ENCODE data around the gene LEF1.
"Not testable (repeated sequence)": the region's sequence is repeated elsewhere in the genome, so short reads cannot be mapped to it uniquely, and the experiment has no call there.

The LEF1 gene

GRCh38 chr4:108054025-108054638 is 114.6 kb downstream of the LEF1 start:
- no peak for DNase-seq

- no peak for DNase-seq
Observed at GRCh38 chr4:108053251-108053711, 115.5 kb downstream of the LEF1 start.

DNA sequence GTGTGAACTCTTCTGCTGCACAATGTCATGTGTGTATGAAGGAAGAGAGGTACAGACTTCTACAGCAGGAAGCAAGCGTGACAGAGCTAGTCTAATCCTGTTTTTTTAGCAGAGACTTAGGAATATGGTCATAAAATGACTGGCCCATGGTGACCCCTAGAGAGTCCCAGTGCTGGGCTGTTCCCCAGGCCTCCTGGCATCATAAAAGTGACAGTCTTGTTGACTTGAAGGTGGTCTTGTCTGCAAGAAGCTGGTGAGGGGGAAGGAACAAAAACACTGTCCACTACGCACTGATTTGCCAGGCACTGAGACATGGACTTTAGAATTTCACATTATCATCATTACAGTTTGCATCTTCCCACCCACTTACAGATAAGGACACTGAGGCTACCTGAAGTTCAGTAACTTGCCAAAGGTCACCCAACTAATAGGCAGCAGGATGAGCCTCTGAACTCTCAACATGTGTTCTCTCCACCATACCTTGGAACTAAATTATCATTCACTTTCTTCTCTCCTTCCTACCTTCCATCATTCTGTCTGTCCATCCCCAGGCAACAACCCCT is 116.1 kb downstream of the LEF1 start:
- no peak for DNase-seq

DNA sequence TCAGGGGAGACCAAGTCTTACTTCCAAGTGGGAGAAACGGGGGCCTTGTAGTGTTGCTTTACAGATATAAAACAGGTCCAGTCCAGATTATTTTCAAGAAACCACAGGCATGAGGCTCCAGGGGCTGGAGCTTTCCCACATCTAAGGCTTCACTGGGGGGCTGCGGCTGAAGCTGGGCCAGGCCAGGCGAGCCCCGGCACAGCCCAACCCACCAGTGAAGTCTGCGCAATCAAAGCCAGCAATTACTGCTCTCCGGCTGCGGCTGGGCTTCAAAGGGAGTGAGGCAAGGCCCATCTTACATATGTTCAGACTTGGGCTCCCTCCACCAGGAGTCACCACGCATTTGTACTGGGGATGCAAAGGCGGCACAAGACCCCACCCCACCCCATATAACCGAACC is 117.4 kb downstream of the LEF1 start:
- no peak for DNase-seq

DNA sequence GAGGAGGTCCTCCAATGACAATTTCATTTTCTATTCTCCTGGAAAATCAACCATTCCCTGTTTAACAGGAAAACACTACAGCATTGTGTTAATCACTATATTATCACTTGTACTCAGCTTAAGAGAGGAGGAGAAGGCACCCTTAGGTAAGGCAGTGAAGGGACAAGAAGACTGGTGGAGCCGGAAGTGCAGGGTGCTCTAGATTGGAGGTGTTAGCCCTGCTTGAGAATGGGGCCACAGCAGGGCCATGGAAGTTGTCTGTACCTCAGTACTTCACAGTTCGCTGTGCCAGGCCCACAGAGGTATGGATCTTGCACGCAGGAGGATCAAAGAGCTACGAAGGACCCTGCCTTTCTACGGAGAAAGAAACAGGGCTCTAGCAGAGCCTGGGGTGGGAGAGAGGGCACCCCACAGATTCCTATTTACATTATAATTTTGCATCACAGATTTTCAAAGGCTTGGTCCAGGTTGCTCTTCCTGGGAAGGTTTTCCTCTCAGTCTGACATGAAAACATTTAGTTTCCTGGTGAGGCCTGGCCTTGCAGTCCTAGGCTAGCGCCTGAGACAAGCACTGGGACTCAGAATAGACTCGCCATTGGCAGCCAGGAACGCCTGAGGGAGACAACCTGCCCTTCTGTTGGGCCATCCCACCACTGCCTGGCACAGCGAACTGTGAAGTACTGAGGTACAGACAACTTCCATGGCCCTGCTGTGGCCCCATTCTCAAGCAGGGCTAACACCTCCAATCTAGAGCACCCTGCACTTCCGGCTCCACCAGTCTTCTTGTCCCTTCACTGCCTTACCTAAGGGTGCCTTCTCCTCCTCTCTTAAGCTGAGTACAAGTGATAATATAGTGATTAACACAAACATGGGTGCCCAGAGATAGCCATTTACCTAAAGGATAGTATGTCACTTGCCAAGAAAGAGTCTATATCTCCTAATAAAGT is 118.3 kb downstream of the LEF1 start:
- not testable (repeated sequence) for DNase-seq

DNA sequence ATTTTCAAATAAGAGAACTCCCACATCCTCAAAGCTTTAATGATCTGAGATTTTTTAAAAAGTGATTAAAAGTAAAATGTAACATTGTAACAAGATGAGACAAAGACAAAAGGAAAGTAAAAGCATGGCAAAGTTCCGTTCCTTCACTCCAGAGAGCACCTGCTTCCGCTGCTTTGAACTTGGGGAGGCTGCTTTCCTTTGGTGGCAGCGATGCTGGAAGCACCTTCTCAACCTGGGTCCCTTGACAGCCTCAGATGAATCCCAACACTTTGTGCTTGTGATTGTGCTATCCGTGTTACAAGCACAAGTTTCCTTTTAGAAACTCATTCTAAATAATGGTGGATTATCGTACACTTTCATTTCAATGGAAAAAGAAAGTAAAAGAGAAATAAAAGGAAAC is 119.3 kb downstream of the LEF1 start:
- no peak for DNase-seq

- DNase-seq, result no peak
Observed at GRCh38 chr4:108048997-108049396, 119.7 kb downstream of the LEF1 start.

- no peak for DNase-seq
Observed at GRCh38 chr4:108048157-108048556, 120.6 kb downstream of the LEF1 start.

- no peak for DNase-seq
Observed at GRCh38 chr4:108047199-108047598, 121.5 kb downstream of the LEF1 start.

DNA sequence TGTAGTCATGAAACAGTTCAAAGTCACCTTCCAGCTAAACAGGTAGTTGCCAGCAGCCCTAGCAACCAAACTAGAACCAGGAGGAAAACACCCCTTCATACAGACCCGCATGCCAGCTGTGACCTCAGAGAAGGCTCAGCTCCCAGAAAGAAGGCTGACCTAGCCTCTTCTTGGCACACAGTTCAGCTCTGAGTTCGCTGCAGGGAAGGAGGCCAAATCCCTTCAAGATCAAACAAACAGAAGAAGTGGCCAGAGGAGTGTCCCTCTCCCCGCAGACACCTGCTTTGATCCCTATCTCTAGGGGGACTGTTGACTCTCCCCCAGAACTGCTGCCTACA is 123.1 kb downstream of the LEF1 start:
- no peak for DNase-seq

DNA sequence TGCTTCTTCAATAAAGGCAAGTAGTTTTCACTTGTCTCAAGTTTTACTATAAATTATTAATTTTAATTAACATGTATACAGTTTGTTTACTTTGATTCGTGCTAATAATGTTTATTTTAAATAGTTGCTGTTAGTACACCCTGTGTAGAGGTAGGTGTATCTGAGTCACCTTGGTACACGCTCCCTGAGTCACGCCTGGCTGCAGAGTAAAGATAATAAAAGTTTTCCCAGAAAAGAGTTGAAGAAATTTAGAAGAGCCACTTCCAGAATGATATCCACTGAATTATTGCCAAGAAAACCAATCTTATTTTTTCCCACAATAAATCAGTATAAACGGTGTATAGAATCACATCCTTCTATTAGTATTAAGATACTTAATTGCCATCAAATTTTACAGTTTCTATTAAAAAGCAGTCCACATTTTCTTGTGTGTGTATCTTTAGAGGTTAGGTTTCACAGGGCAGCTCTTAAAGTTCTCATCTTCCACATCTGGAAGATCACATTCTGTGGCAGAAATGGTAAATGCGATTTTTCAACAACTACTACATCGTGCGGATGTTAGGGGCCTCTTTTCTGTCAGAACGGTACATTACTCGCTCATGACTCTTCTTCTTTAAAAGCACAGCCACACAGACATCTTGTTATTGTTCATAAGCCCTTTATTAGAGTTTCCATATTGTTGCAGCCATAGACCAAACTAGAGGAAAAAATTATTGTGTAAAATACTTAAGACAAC is 123.6 kb downstream of the LEF1 start:
- DNase-seq, result no peak

DNA sequence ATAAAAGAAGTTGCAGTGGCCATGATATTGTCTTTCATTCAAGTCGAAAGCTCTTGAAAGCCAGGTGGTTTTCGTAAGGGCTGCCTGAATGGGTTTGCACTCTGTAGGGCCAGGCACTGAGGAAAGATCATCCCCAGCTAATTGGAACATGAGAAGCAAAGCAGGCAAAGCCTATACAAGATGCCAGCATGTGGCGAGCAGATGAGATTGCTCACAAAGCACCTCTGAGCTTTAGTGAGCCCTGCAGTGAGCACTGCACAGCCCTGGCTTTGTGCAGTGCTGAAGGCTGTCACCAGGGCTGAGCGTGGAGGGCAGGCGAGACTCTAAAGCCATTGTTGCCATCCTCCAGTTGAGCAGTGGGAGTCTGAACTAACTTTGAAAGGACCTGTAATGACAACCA is 125.2 kb downstream of the LEF1 start:
- DNase-seq, result no peak

DNA sequence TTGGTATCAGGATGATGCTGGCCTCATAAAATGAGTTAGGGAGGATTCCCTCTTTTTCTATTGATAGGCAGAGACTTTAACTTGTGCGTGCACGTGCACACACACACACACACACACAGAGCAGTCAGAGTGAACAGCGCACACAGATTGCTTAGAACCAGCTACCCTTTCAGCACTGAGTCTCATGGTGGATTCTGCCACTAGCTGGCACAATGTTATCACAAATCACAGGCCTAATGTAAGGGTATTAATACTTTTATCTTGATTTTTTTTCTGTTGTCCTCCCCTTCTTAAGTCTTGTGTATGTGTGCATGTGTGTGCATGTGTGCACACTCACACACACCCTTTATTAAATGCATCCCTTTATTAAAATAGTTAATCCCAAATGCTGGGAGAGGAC is 125.8 kb downstream of the LEF1 start:
- no peak for DNase-seq

GRCh38 chr4:108037884-108038283 is 130.8 kb downstream of the LEF1 start:
- DNase-seq, result no peak

DNA sequence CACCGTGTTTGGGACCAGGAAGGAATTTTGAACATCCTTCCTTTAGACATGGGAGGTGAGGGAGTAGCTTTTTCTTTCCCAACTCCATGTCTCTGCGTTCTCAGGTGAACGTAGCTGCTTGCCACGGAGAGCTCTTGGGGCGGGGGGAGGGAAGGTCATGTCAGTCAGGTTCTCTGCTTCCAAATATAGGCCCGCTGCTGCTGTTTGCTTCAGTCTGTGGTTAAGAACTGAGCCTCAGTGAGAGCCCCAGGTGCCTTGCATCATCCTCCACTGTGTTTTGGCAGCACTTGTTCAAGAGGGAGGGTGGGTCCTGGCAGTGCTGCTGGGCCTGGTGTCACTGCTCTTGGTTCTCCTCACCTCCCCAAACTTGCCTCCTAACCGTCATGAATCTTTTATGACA is 132.5 kb downstream of the LEF1 start:
- peak; percentile 34 for DNase-seq

DNA sequence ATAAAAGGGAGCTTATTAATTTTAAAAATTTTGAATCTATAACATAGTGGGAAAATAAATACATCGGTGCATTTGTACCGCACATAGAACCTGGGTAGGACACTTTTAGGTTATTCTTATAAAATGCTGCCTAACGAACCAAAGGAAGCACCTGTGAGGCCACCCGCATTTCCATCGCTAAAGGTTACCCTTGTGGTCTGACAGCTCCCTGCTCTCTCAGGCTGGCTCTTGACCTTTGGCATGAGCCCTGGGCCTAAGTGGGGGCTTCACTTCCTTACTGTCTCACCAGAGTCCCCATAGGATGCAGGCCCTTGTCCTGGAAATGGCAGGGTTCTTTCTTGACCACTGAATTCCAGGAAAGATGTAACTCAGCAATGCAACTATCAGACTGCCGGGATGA is 133.0 kb downstream of the LEF1 start:
- DNase-seq, result no peak

DNA sequence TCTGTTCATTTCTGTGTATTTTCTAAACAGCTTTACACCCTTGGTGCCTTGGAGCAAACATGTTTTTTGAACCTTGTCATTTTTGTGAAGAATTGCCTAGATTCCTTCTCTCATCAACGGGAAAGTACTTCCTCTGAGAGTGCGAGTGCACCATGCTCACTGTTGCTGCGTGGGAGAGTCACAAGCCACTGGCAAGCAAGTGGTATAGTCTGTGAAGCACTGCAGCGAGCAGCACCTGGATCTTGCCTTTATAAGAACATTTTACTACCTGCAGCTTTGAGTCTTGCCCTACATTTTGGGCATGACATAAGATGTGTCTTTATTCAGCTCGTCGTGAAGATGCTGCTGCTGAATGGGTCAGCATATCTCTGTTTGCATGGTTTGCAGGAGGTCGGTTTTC is 134.2 kb downstream of the LEF1 start:
- DNase-seq, result no peak

DNA sequence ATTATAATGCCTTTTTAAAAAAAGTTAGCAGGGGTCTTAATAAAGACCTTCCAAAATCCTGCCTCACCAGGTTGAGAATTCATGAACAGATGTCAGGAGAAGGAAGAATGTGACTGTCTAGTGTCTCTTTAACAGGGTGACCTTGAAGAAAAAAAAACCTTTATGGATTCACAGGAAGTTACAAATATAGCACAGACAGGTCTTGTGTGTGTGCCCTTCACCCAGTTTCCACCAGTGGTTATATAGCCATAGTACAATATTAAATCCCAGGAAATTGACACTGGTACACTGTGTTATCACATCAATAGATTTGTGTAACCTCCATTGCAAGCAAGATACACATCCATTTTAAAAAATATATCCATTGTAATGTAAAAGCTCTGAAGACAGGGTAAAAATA is 135.4 kb downstream of the LEF1 start:
- DNase-seq, result no peak

DNA sequence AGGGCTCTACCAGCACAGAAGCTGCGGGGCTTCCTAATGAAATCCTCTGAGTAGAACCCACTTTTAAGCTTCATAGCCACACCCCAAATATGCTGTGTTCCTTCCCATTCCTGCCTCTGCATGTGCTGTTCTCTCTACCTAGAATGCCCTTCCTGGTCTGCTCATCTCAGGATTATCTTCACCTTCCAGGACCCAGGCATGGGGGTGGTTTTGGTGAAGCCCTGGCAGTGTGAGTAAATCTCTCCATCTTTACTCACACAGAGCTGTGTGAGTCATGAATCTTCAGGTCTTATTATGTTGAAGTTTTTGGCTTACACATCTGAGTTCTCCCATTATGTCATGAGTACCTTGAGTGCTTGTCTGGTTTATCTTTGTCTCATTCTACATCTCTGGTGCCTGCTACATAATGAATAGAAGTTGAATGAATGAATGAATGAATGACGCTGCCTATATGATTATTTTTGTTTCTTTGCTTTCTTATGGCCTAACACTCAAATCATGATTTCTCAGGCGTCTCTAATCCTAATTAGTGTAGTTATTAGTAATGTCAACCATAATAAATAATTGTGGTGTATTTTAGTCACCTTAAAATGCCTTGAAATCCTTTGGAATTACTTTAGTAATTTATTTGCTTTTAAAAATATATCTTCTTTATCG is 137.2 kb downstream of the LEF1 start:
- DNase-seq, result peak; percentile 42

DNA sequence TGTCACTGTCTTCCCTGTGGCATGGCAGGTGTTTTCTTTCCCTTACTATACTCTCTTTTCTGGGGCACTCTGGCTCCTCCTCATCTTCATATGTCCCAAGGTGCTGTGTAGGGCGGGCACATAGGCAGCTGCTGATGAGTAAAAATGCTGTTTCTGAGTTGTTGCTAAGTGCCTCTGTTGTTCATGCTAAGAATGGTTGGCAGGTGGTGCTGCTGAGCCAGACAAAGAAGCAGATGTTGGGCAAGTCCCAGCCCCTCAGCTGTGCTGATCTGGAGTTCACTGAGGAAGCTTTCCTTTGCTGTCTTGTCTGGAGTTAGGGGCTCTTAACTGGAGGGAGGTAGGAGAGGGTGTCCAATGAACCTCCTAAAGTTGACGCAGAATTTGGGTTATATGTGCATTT is 138.4 kb downstream of the LEF1 start:
- peak; percentile 61 for DNase-seq

GRCh38 chr4:108029731-108030130 is 139.0 kb downstream of the LEF1 start:
- no peak for DNase-seq

DNA sequence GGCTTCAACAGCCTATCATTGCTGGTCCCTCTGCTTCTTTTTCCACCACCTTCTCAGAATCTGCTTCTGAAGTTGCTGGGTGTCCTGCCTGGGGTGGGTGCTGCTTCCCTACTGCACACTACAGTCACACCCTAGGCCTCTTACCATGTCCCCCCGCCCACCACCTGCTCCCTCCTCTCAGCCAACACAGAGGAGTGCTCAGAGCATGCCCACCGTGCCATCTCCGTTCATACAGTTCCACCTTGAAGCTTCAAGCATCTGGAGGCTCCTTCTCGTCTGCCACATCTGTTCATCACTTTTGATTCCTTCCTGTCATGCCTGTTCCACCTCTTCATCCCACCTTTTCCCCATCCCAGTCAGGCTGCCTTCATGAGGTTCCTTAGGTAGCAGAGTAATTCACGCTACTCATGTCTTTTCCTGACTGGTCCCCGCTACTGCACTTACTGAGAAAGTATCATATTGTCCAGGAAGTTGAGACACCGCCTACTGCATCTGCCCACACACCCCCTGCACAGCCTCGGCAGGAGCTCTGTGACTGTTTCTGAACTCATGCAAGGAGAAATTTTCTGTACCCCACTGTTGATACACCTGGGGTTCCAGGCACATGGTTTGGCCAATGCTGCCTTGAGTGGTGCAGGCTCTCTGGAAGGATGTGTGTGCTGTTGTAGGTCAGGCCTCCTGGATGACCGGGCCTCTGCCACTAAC is 139.6 kb downstream of the LEF1 start:
- peak; percentile 58 for DNase-seq

- no peak for DNase-seq
Observed at GRCh38 chr4:108024878-108025165, 143.9 kb downstream of the LEF1 start.

Data from stimulated activated CD4-positive, alpha-beta T cell treated with anti-CD3 and anti-CD28 coated beads, Interleukin-12 subunit alpha, Interleukin-12 subunit beta, amount 100 ng/mL, for 4 hours (primary cell).